22Rv1 (cell line): ENCODE data around the gene IZUMO4.

Experiments used
- H3K27ac ChIP-seq: fragments of 450-650 bp; 2 replicates; pipeline ENCODE4 v1.5.1; 2017
- ZFX ChIP-seq: fragments of 450-650 bp; IDR thresholded peaks from 2 replicates; pipeline ENCODE4 v1.6.1; 2017; ENCODE audit warnings: antibody characterized with exemption, borderline replicate concordance
- TF ChIP-seq, protein P1 (sequence below): fragments of 450-650 bp; IDR thresholded peaks from 2 replicates; pipeline ENCODE4 v1.5.1; 2017; ENCODE audit warnings: mild to moderate bottlenecking

The IZUMO4 gene

DNA sequence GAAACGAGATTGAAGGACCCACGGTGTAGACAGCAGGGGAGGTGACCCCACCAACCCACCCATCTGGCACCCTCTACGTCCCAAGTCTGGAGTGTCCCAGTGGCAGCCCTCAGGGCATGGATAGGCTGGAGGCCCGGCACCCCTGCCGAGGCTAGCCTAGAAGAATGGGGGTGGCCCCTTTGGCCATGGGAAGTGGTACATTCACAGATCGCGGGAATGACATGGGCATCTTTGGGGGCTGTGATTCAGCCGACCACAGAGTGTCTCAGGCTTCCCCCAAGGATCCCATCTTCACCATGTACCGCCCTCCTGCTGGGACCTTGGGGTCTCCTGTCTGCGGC, 34.4 kb upstream of the IZUMO4 start:
- TF ChIP-seq, protein P1, sequence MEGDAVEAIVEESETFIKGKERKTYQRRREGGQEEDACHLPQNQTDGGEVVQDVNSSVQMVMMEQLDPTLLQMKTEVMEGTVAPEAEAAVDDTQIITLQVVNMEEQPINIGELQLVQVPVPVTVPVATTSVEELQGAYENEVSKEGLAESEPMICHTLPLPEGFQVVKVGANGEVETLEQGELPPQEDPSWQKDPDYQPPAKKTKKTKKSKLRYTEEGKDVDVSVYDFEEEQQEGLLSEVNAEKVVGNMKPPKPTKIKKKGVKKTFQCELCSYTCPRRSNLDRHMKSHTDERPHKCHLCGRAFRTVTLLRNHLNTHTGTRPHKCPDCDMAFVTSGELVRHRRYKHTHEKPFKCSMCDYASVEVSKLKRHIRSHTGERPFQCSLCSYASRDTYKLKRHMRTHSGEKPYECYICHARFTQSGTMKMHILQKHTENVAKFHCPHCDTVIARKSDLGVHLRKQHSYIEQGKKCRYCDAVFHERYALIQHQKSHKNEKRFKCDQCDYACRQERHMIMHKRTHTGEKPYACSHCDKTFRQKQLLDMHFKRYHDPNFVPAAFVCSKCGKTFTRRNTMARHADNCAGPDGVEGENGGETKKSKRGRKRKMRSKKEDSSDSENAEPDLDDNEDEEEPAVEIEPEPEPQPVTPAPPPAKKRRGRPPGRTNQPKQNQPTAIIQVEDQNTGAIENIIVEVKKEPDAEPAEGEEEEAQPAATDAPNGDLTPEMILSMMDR, result no peak
- no peak for TF ChIP-seq ZFX
- peak overlapping the region; percentile 99 for H3K27ac ChIP-seq

DNA sequence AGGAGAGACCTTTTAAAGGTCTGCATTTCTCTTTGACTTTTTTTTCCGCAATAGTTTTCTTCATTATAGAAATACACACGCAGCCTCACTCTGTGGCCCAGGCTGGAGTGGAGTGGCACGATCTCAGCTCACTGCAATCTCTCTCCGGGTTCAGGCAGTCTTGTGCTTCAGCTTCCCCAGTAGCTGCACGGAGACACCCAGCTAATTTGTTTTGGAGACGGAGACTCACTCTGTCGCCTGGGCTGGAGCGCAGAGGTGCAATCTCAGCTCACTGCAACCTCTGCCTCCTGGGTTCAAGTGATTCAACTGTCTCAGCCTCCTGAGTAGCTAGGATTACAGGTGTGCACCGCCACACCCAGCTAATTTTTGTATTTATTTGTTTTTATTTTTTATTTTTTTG, 33.9 kb upstream of the IZUMO4 start:
- no peak for TF ChIP-seq ZFX
- TF ChIP-seq, protein P1, result no peak
- H3K27ac ChIP-seq, result peak overlapping the region; percentile 99

DNA sequence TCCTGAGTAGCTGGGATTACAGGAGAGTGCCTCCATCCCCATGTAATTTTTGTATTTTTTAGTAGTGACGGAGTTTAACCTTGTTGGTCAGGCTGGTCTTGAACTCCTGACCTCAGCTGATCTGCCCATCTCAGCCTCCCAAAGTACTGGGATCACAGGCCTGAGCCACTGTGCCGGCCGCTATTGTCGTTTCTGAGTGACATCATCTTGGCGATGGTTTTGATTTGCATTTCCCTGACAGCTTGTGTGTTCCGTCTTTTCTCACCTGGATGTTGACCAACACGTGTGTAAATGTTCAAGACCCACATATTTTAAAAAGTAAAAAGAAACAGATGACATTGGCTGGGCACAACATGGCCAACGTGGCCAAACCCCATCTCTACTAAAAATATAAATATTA, 32.9 kb upstream of the IZUMO4 start:
- peak overlapping the region; percentile 99 for H3K27ac ChIP-seq
- no peak for TF ChIP-seq ZFX
- TF ChIP-seq, protein P1, result no peak

DNA sequence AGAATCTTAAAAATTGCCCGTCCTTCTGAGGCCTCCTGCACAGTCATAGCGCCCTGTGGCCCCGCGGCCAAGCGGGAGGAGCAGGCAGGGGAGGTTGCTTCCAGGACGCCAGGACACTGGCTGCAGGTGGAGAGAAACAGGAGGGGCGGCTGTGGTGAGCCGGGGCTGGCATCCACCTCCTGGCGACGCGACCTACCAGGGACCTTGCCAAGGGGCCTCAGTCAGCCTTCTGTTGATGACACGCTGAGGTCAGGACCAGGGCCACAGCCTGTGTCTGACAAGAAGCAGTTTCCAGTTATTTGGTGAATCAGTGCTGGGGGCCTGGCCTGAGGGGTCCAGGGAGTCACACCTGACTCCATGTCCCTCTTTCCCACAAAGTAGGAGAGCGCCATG, 32.3 kb upstream of the IZUMO4 start:
- TF ChIP-seq ZFX, result no peak
- TF ChIP-seq, protein P1, result no peak
- H3K27ac ChIP-seq, result peak overlapping the region; percentile 99

DNA sequence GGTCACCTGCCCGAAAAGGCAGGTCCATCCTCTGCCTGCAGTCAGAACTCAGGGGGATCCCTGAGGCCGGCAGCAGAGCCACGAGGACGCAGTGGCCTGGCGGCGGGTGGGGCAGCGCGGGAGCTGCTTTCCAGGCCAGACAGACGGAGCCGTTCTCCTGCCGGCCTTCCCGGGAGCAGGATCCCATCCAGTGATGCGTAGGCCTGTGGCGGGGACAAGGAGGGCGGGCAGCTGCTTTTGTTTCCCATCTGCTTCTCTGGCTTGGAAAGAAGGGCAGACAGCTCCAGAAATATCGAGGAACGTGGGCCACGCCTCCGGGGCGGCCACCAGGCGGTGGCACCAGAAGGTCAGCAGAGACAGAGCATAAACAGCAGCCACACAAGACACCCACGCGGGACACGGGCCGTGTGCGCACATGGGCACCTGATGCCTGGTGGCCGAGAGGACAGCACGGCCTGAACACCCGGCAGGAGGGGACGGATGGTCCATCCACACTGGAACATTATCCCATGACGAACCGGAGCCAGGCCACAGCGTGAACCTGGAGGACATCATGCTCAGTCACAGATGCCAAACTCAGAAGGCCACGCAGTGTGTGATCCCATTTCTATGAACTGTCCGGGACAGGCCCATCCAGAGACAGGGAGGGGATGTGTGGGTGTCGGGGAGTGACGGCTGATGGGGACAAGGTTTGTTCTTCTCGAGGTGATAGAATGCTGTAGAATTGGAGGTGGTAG, 31.8 kb upstream of the IZUMO4 start:
- peak overlapping the region; percentile 99 for H3K27ac ChIP-seq
- no peak for TF ChIP-seq ZFX
- TF ChIP-seq, protein P1, result no peak

DNA sequence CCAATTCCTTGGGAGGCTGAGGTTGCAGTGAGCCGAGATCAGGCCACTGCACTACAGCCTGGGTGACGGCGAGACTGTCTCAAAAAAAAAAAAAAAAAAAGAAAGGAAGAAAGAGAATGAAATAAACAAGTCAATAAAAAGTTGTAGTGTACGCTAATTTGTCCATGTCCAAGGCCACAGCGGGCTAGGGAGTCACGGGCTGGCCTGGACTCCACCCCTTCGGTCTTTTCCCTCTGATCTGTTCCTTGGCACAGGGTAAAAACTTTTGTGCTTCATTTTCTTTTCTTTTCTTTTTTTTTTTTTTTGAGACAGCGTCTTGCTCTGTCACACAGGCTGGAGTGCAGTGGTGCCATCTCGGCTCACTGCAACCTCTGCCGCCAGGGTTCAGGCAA, 26.3 kb upstream of the IZUMO4 start:
- no peak for TF ChIP-seq ZFX
- TF ChIP-seq, protein P1, result no peak

DNA sequence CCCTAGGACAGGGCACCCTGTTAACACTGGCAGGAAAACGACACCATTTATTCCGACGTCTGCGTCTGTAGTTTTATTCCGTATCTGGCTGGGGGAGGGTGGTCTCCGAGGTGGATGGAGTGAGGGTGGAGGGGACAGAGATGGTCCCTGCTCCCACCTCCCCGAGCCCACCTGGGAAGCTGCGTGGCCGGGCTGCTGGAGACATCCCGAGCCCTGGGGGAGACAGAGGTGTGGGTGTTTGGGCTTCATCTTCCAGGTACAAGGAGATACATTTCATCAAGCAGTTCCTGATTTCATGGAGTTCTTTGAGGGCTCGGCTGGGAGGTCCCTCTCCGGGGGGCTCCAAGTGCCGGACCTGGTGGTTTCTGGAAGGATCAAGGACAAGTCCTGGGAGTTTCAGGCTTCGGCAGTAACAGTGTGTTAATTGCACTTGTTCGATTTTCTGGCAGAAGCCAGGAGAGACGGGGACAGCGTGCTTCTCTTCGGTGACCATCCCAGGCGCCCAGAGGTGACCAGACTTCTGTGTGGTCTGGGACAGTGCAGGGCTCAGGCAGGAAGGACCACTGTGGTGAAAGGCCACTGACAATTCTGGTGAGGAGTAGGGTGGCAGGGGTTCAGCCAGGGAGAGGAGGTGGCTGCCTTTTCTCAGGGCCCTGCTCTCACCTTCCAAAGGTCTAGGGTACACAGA, 25.6 kb upstream of the IZUMO4 start:
- no peak overlapping the region for H3K27ac ChIP-seq
- TF ChIP-seq ZFX, result no peak
- TF ChIP-seq, protein P1, result no peak

More for the DNA sequence above, 26.3 kb upstream of the IZUMO4 start:
- H3K27ac ChIP-seq, result no peak overlapping the region
